ENCODE results near the gene FKBP8.
"Not testable (repeated sequence)": the region's sequence is repeated elsewhere in the genome, so short reads cannot be mapped to it uniquely, and the experiment has no call there.

GRCh38 chr19:18592732-18593131 is 49.4 kb upstream of the FKBP8 start:
- not testable (repeated sequence) for TF ChIP-seq CTCF, POLR2A (IDR thresholded peaks at IDR 0.05)

Measured in lower leg skin (tissue), 3 donors.